A673 (cell line): ENCODE data around the gene SCUBE2.
"Not testable (repeated sequence)": the region's sequence is repeated elsewhere in the genome, so short reads cannot be mapped to it uniquely, and the experiment has no call there.

Experiments used
- EZH2 ChIP-seq: fragments of 200-600 bp; sonication (generic); IDR thresholded peaks from 2 replicates; pipeline ENCODE4 v1.6.1; 2017; ENCODE audit warnings: borderline replicate concordance, low read depth, mild to moderate bottlenecking, mixed read lengths, antibody characterized with exemption, low read length; ENCODE audit not compliant: poor library complexity, severe bottlenecking
- TF ChIP-seq, protein P1 (sequence below): fragments of 300-800, 200-600 bp; sonication (generic); conservative IDR thresholded peaks from 2 replicates; pipeline ENCODE4 v1.5.1; 2017; ENCODE audit warnings: low read depth, mild to moderate bottlenecking, antibody characterized with exemption, low read length, moderate library complexity, mixed read lengths

- TF ChIP-seq, protein P1, sequence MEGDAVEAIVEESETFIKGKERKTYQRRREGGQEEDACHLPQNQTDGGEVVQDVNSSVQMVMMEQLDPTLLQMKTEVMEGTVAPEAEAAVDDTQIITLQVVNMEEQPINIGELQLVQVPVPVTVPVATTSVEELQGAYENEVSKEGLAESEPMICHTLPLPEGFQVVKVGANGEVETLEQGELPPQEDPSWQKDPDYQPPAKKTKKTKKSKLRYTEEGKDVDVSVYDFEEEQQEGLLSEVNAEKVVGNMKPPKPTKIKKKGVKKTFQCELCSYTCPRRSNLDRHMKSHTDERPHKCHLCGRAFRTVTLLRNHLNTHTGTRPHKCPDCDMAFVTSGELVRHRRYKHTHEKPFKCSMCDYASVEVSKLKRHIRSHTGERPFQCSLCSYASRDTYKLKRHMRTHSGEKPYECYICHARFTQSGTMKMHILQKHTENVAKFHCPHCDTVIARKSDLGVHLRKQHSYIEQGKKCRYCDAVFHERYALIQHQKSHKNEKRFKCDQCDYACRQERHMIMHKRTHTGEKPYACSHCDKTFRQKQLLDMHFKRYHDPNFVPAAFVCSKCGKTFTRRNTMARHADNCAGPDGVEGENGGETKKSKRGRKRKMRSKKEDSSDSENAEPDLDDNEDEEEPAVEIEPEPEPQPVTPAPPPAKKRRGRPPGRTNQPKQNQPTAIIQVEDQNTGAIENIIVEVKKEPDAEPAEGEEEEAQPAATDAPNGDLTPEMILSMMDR: not testable (repeated sequence)
- not testable (repeated sequence) for TF ChIP-seq EZH2
Measured at GRCh38 chr11:8979365-8979764, 112.0 kb downstream of the SCUBE2 start.
